ENCODE data around the gene FMNL1.
A peak's percentile ranks its signal among the peaks of the same experiment; 100 is the strongest.

The FMNL1 gene

GRCh38 chr17:45256114-45256966 is 34.7 kb downstream of the FMNL1 start:
- Histone ChIP-seq H3K27me3 (ENCODE audit: insufficient read depth, low read depth) (no peaks in the 10 kb centered on the region), H4K20me1 (ENCODE audit: insufficient read depth) (no peaks in the 10 kb centered on the region), H3K27ac (no peak overlapping the region), H3K4me2 (no peak overlapping the region; the same call in 1 of the 2 replicates), H3K36me3 (ENCODE audit: insufficient read depth) (no peaks in the 10 kb centered on the region), H3K9ac (no peak overlapping the region), H2AFZ (ENCODE audit: low read depth) (no peak overlapping the region), H3K79me2 (ENCODE audit: insufficient read depth, low read depth) (no peaks in the 10 kb centered on the region), H3K4me3 (IDR thresholded peaks at IDR 0.05; ENCODE audit: insufficient read depth, low read depth, low read length) (no peak overlapping the region), H3K4me1 (ENCODE audit: low read depth, poor library complexity, severe bottlenecking) (peaks cover 6% of the 10 kb centered on the region)
- peak; percentile 16; the same call in 1 of the 2 replicates for TF ChIP-seq CTCF (conservative IDR thresholded peaks at IDR 0.05; ENCODE audit: low read depth, low read length)

- no peaks in the 10 kb centered on the region for H4K20me1 ChIP-seq (ENCODE audit: insufficient read depth)
- H2AFZ ChIP-seq (ENCODE audit: low read depth), result no peak overlapping the region
- H3K27ac ChIP-seq, result no peak overlapping the region
- peaks cover 6% of the 10 kb centered on the region for H3K4me1 ChIP-seq (ENCODE audit: low read depth, poor library complexity, severe bottlenecking)
- no peaks in the 10 kb centered on the region for H3K27me3 ChIP-seq (ENCODE audit: insufficient read depth, low read depth)
- H3K79me2 ChIP-seq (ENCODE audit: insufficient read depth, low read depth), result no peaks in the 10 kb centered on the region
- TF ChIP-seq CTCF (conservative IDR thresholded peaks at IDR 0.05; ENCODE audit: low read depth, low read length), result no peak
- H3K9ac ChIP-seq, result no peak overlapping the region
- no peak overlapping the region for H3K4me2 ChIP-seq
- H3K36me3 ChIP-seq (ENCODE audit: insufficient read depth), result no peaks in the 10 kb centered on the region
- no peak overlapping the region for H3K4me3 ChIP-seq (IDR thresholded peaks at IDR 0.05; ENCODE audit: insufficient read depth, low read depth, low read length)
Measured at GRCh38 chr17:45257115-45257514, 35.4 kb downstream of the FMNL1 start.

GRCh38 chr17:45258981-45259380 is 37.3 kb downstream of the FMNL1 start:
- H3K79me2 ChIP-seq (ENCODE audit: insufficient read depth, low read depth), result no peaks in the 10 kb centered on the region
- no peaks in the 10 kb centered on the region for H4K20me1 ChIP-seq (ENCODE audit: insufficient read depth)
- H3K27me3 ChIP-seq (ENCODE audit: insufficient read depth, low read depth), result no peaks in the 10 kb centered on the region
- no peak overlapping the region for H2AFZ ChIP-seq (ENCODE audit: low read depth)
- H3K4me3 ChIP-seq (IDR thresholded peaks at IDR 0.05; ENCODE audit: insufficient read depth, low read depth, low read length), result no peak overlapping the region
- TF ChIP-seq CTCF (conservative IDR thresholded peaks at IDR 0.05; ENCODE audit: low read depth, low read length), result no peak
- no peaks in the 10 kb centered on the region for H3K36me3 ChIP-seq (ENCODE audit: insufficient read depth)
- peaks cover 14% of the 10 kb centered on the region for H3K4me1 ChIP-seq (ENCODE audit: low read depth, poor library complexity, severe bottlenecking)
- no peak overlapping the region for H3K9ac ChIP-seq
- H3K27ac ChIP-seq, result no peak overlapping the region
- no peak overlapping the region for H3K4me2 ChIP-seq

- H3K27ac ChIP-seq, result no peak overlapping the region
Measured at GRCh38 chr17:45260204-45260783, 38.6 kb downstream of the FMNL1 start.

More at GRCh38 chr17:45260204-45260783, 38.6 kb downstream of the FMNL1 start:
- Histone ChIP-seq H3K4me2 (no peak overlapping the region), H3K36me3 (ENCODE audit: insufficient read depth) (no peaks in the 10 kb centered on the region), H4K20me1 (ENCODE audit: insufficient read depth) (no peaks in the 10 kb centered on the region), H3K27me3 (ENCODE audit: insufficient read depth, low read depth) (no peaks in the 10 kb centered on the region), H3K4me3 (IDR thresholded peaks at IDR 0.05; ENCODE audit: insufficient read depth, low read depth, low read length) (no peak overlapping the region), H3K79me2 (ENCODE audit: insufficient read depth, low read depth) (no peaks in the 10 kb centered on the region), H3K4me1 (ENCODE audit: low read depth, poor library complexity, severe bottlenecking) (peaks cover 14% of the 10 kb centered on the region), H3K9ac (no peak overlapping the region), H2AFZ (ENCODE audit: low read depth) (no peak overlapping the region)
- TF ChIP-seq CTCF (conservative IDR thresholded peaks at IDR 0.05; ENCODE audit: low read depth, low read length), result no peak

Data from KMS-11 (cell line).